GM12892 (cell line): ENCODE data around the gene LHX2.

Experiments
- POLR2A ChIP-seq: IDR thresholded peaks from 2 replicates; pipeline ENCODE4 v1.6.1; 2011; ENCODE audit warnings: low read depth, low read length, control low read depth
- POLR2AphosphoS5 ChIP-seq: IDR thresholded peaks from 2 replicates; pipeline ENCODE4 v1.6.1; 2011; ENCODE audit warnings: low read depth, low read length, control low read depth

DNA sequence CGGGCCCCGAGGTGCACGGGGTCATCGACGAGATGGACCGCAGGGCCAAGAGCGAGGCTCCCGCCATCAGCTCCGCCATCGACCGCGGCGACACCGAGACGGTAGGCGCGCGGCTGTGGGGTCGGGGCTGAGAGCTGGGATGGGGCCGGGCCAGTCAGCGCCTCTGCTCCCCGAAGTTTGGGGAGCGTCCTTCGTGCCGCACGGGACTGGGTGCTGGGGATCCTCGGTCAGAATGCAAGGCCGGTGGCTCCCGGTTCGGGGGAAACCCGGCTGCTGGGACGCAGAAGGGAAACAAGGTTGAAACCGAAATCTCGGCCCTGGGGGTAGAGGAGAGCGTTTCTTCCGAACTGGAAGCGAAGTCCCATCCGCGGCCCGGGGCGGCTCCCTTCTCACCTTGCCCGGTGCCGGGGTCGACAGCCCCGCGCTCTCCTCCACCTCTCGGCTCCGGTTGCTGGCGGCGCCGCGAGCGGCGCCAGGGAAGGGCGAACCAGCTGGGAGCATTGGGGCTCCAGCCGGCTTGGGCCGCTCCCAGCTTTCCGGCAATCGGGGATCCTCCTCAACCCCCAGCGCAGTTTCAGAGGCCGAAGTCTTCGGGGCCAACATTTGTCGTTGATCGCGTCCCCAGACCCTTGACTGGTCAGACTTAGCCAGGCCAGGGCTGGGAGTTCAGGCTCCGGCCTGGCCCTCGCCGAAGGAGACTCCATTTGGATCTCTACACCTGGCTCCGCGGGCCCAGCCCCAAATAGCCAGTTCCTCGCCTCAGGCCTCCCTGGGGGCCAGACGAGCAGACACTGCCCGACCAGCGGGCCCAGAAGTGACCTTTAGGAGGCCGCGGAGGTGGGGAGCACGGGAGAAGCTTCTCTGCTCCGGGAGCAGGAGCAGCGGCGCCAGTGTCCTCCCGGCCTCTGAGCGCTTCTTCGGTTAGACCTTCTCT, 1.1 kb downstream of the LHX2 start:
- TF ChIP-seq POLR2AphosphoS5 (no peak), POLR2A (no peak)
